ENCODE data around the gene TNNI2.

TNNI2 gene

GRCh38 chr11:1889941-1890855, 51.4 kb downstream of the TNNI2 start:
- no peak for DNase-seq
